GM12878 (cell line): ENCODE results near the gene BATF3. TPM values are rescaled to one million over a fixed set of nuclear protein-coding genes. Genes with fewer than 3 reads are reported as not detected.

Experiments used
- ATF2 ChIP-seq: IDR thresholded peaks from 2 replicates; pipeline ENCODE4 v1.6.1; 2012; ENCODE audit warnings: low read length, inconsistent platforms
- CREB1 ChIP-seq: IDR thresholded peaks from 2 replicates; pipeline ENCODE4 v1.6.1; 2012; ENCODE audit warnings: low read depth, mild to moderate bottlenecking, inconsistent platforms
- HDAC2 ChIP-seq: fragments of 200-600 bp; sonication (generic); IDR thresholded peaks from 2 replicates; pipeline ENCODE4 v1.6.1; 2017
- HDGF ChIP-seq: fragments of 450-650 bp; IDR thresholded peaks from 2 replicates; pipeline ENCODE4 v1.6.1; 2016; ENCODE audit warnings: antibody characterized with exemption
- MTA2 ChIP-seq: fragments of 450-650 bp; IDR thresholded peaks from 2 replicates; pipeline ENCODE4 v1.6.1; 2016; ENCODE audit warnings: low read depth, mild to moderate bottlenecking, moderate library complexity
- MTA3 ChIP-seq: IDR thresholded peaks from 2 replicates; pipeline ENCODE4 v1.6.1; 2012; ENCODE audit warnings: low read length, inconsistent platforms, borderline replicate concordance
- NFIC ChIP-seq: IDR thresholded peaks from 2 replicates; pipeline ENCODE4 v1.6.1; 2012; ENCODE audit warnings: low read depth, mild to moderate bottlenecking, inconsistent platforms, low read length, moderate library complexity
- NR2C2 ChIP-seq: IDR thresholded peaks from 2 replicates; pipeline ENCODE4 v1.6.1; 2011; ENCODE audit warnings: borderline replicate concordance, low read depth; ENCODE audit not compliant: control insufficient read depth, insufficient read length
- PKNOX1 ChIP-seq: fragments of 450-650 bp; IDR thresholded peaks from 2 replicates; pipeline ENCODE4 v1.6.1; 2016; ENCODE audit warnings: mild to moderate bottlenecking
- PML ChIP-seq: IDR thresholded peaks from 2 replicates; pipeline ENCODE4 v1.6.1; 2012; ENCODE audit warnings: low read length, inconsistent platforms
- REST ChIP-seq: IDR thresholded peaks from 2 replicates; pipeline ENCODE4 v1.6.1; 2012; ENCODE audit warnings: mild to moderate bottlenecking, low read depth, low read length
- SKIL ChIP-seq: fragments of 450-650 bp; IDR thresholded peaks from 2 replicates; pipeline ENCODE4 v1.6.1; 2017; ENCODE audit warnings: mild to moderate bottlenecking, low read depth, inconsistent platforms; ENCODE audit not compliant: poor library complexity, severe bottlenecking
- TBL1XR1 ChIP-seq: IDR thresholded peaks from 2 replicates; pipeline ENCODE4 v1.6.1; 2012; ENCODE audit warnings: low read depth, low read length, improper control_type of control experiment
- TCF7 ChIP-seq: IDR thresholded peaks from 2 replicates; pipeline ENCODE4 v1.6.1; 2014; ENCODE audit warnings: antibody characterized with exemption, borderline replicate concordance
- ZNF687 ChIP-seq: fragments of 450-650 bp; IDR thresholded peaks from 2 replicates; pipeline ENCODE4 v1.6.1; 2017; ENCODE audit warnings: mild to moderate bottlenecking, moderate library complexity
- ZSCAN29 ChIP-seq: fragments of 450-650 bp; IDR thresholded peaks from 2 replicates; pipeline ENCODE4 v1.6.1; 2017; ENCODE audit warnings: mild to moderate bottlenecking, moderate library complexity
- polyA plus RNA-seq, 11 experiments: library from polyadenylated mRNA; depleted of rRNA in 4 of 11; unstranded in 6 of 11; stranded (reverse) in 5 of 11; fragments of >200 nt; fragmentation: Nextera tagmentation in 4 of 11; fragmentation: Illumina TruSeq in 1 of 11; extraction: Ambion mirVana in 4 of 11; extraction: Trizol in 1 of 11; gene quantifications; 1 replicate in 1 of 11; 2 replicates in 10 of 11; pipeline versions ENCODE4 v1.2.1 to v1.2.3, GENCODE V29; 2011 to 2016; ENCODE audit warnings: inconsistent platforms in 2 of 11, missing spikeins in 2 of 11, low read depth in 1 of 11
- total RNA-seq, 4 experiments: library from RNA; depleted of rRNA in 3 of 4; stranded (reverse); fragments of >200 nt in 3 of 4; fragmentation: Illumina TruSeq in 1 of 4; extraction: Trizol in 1 of 4; gene quantifications; 2 replicates each; pipeline versions ENCODE4 v1.2.1 to v1.2.3, GENCODE V29; 2013 to 2021

BATF3 gene
- total and polyA plus RNA-seq, 10 of the 15 experiments (the other 5 are each of a cell fraction or from before 2014, with no cell fraction given): 11.1 to 56.8 (median 30.8) TPM

GRCh38 chr1:212678456-212679410, 20.9 kb downstream of the BATF3 start (continued):
- TF ChIP-seq ZNF687 (0 out of 2 replicates have a peak, but pooled peaks have one; percentile 48), PKNOX1 (peak; percentile 29; the same call in 1 of the 2 replicates), CREB1 (peak; percentile 49), TCF7 (peak; percentile 64; the same call in 1 of the 2 replicates), HDAC2 (no peak), PML (peak; percentile 46; the same call in 1 of the 2 replicates), NR2C2 (no peak), HDGF (peak; percentile 64; the same call in 1 of the 2 replicates), ZSCAN29 (no peak), SKIL (peak; percentile 78), NFIC (peak; percentile 99), MTA3 (peak; percentile 98), MTA2 (peak; percentile 83), ATF2 (peak; percentile 93), REST (peak; percentile 14; the same call in 1 of the 2 replicates), TBL1XR1 (no peak; the same call in 1 of the 2 replicates)
